Activated CD8-positive, alpha-beta memory T cell treated with anti-CD3 and anti-CD28 coated beads for 24 hours (primary cell): Measurements from ENCODE around the gene DCC.

Experiments
- DNase-seq: peaks from one replicate; pipeline ENCODE4 v3.0.0-alpha.2; 2020

DCC gene

DNA sequence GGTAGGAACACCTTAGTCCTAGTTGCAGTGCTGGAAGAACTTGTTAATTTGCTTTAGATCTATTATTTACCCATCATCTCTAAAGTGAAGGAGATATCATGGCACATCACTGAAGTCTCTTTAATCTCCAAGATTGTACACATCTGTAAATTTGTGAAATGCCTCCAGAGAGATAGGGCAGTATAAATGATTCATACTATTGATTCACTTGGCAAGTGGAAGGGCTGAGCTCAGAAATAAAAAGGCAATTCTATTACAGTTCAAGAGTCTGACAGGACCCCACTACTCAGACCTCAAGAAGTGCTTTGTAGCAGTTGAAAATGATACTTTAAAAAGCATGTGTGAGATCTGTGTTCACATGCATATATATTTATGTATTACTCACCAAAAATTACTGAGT, 489.3 kb downstream of the DCC start:
- DNase-seq: no peak

DNA sequence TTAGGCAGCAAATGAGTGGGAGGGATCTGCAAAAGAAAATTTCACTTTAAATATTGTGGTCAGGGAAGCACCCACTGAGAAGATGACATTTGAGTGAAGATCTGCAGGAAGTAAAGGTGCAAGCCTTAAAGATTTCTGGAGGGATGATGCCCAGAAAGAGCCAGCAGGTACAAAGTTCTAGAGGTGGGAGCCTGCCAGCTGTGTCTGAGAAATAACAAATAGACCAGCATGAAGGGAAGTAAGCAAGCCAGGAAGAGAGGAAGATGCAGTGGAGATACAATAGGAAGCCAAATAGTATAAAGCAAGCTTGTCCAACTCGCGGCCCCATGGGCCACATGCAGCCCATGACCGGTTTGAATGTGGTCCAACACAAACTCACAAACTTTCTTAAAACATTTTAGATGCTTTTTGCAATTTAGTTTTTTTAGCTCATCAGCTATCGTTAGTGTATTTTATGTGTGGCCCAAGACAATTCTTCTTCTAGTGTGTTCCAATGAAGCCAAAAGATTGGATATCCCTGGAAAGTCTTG, 489.9 kb downstream of the DCC start:
- no peak for DNase-seq

DNA sequence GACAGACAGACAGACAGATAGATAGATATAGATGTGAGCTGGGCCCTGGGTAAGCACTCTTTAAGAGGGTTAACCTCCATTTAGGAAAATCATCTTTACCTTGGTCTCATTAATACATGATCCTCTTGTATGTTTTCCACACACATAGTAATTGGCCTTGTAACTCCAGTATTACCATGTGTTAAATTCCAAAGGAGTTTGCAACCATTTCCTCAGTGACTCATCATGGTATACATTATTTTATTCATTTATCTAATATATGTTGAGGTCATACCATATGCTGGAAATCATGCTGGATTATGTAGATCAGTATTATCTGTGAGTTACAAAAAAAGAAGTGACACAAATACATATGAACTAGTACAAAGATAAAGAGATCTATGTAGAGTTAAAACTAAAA, 504.3 kb downstream of the DCC start:
- no peak for DNase-seq

DNA sequence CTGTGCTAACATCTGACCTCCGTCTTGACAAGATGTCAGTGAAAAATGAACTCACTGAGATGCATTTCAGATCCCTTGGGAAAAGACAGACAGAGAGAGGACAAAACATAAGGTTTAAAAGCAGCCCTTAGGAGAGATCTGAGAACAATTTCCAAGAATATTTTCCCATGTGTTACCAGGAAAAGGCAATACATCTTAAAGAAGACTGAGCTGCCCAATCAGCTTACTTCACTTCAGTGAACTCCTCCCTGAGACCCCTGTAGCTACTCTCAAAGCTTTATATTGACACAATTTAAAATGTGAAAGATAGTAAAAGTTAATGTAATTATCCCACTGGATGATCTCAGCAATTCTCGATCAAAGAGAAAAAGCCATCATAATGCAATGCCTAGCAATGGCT, 505.0 kb downstream of the DCC start:
- no peak for DNase-seq

DNA sequence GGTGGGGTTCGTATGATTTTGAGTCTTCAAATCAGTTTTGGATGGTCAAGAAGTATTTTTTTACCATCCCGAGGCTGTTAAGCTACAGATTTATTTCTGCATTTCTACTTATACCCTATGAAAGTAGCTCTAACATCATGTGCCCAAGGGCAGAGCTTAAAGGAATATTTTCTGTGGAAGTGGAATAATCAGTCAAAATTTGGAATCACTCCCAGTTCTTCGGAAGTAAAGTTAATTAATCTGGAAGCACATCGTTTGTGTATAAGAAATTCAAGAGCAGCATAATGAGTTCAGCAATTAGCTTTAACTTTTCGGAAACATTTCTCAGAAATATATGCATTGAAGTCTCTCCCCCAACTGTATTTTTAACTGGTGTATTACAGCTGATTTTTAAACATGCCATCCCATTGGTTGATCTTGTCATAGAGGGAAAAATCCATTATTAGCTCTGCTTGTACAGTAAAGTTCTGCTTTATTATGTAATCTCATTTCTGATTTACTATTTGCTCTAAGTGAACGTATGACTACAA, 510.1 kb downstream of the DCC start:
- no peak for DNase-seq

DNA sequence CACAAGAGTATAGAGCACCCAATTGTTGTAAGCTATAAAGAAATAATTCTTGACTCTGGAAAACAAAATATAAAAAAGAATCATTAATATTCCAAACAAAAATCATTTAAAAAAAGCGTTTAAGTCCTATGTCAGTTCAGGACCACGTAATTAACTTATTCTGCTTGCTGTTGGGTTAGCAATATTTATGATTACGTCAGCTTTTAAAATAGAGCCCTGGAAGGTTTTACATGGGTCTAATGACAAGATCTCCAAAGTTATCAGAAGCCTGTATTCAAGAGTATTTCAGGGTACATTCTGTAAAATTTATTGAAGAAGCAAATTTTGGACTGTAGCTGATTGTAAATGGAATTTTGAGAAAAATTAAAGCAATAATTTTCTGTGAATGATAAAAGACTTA, 521.6 kb downstream of the DCC start:
- DNase-seq: no peak

DNA sequence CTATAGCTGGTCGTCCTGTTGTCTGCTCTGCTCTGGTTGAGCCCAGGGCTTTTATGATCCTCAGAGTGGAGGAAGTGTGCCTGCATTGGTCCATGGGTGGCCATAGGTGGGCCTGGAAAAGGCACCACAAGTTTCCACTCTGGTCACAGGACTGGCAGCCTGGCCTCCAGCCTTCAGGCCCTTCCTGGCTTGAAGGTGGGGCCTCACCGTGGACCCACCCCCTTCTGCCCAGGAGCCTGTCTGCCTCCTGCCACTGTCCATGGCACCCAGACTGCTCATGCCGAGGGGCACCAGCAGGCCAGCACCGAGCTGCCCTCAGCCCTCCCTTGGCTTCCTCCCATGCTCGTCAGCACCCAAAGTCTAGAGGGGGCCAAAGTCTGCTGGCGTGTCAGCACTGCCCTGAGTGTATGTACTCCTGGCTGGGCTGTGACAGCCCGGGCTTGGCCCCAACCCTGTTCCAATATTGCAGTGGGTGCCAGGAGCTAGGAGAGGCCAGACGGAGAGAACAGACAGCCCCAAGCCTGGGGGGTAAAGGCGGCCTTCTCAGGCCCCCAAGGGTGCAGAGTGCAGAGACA, 529.4 kb downstream of the DCC start:
- no peak for DNase-seq

DNA sequence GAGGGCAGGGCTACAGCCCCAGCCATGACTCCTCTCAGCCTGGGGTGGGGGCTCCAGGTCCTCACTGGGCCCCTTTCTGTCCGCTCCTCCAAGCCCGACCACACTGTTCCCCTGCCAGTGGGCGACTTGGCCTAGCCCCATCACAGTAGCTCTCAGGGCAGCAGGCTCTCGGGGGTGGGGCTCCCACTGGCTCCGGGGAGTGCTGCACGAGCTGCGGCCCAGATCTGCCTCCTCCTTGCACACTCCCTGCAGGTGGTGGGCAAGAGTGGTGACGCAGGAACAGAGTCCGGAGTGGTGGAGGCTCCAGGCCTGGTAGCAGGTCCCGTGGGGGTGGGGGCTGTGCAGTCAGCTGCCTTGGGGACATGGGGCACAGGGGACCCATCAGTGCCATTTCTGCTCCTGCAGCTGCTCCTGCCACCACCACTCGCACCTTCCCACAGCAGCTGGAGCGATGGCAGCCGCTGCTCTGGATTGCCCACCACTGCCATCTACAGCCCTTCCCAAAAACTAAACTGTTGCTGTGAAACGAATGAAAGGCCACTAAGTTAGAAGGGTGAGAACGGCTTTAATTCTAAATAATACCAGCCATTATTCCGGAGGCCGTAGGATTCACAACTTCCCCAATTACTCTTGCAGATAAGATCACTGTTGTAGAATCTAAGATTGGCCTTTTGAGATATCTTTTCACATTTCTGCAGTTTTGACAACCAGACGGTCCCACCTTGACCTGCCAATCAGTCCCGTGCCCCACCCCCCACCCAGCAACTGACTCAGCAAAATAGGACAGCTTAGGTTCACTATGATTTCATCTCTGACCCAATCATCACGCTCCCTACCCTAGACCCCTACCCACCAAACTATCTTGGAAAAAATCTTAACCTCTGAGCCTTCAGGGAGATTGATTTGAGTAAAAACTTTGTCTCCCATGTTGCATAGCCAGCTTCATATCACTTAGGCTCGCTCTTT, 530.2 kb downstream of the DCC start:
- DNase-seq: no peak

DNA sequence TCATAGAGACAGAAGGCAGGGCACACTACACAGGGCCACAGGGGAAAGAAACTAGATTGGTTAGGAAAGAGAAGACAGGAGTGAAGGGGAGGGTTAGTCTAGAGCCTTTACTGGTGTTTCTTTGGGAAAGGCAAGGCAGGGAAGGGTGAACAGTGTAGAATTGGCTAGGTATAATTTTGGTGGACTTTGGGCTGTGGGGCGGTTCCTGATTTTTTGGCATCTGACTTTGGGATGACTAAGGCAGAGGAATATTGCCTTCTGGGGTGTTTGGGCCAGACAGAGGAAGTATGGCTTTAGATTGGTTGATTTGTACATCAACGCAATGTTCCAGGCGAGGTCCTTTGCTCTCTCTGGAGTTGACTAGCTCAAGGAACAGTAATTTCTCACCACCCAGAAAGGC, 534.8 kb downstream of the DCC start:
- no peak for DNase-seq

DNA sequence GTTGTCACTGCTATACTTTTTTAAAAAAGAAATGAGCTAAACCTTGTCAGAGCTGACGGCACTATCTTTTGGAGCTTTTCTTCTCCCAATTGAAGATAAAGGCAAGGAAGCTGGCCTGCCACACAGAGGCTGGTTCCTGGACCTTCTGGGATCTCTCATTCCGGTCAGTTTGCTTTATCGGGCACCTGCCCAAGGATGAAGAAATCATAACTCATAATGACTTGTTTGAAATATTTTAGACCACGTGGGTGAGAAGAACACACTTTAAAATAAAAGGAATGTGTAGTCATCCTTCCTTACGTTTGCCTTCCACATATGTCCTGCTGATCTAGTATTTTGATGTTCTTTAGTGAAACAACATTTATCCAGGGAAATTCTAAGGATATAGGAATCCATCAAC, 535.7 kb downstream of the DCC start:
- DNase-seq: no peak

DNA sequence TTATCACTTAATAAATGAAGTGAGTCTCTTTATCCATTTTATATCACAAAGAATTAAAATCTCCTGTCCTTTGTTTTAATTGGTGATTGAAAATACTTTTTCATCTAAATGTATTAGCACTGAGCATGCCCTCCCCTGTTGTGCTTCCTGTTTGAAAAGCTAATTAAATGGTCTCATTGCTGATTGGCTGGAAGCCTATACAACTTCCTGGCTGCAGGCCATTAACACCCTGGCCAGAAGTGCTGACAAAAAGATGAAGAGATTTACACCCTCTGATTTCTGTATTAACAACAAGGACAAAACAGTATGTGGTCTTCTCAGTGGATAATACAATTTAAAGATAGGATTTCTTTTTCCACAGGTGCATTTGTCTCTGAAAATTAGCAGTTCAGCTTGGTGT, 548.0 kb downstream of the DCC start:
- DNase-seq: no peak

DNA sequence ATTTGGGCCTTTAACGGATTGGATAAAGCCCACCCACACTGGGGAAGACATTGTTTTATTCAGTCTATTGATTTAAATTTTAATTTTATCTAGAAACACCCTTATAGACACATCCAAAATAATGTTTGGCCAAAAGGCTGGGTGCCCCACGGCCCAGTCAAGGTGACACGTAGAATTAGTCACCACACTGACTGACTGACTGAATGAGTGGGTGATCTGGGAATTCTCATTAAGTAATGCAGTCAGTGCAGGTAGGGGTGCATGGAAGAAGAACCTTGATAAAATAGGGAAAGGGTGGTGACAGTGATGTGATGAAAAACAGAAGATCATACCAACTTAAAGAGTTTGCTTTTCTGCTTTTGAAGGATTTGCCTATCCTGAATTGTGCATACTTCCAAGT, 554.8 kb downstream of the DCC start:
- DNase-seq: no peak

DNA sequence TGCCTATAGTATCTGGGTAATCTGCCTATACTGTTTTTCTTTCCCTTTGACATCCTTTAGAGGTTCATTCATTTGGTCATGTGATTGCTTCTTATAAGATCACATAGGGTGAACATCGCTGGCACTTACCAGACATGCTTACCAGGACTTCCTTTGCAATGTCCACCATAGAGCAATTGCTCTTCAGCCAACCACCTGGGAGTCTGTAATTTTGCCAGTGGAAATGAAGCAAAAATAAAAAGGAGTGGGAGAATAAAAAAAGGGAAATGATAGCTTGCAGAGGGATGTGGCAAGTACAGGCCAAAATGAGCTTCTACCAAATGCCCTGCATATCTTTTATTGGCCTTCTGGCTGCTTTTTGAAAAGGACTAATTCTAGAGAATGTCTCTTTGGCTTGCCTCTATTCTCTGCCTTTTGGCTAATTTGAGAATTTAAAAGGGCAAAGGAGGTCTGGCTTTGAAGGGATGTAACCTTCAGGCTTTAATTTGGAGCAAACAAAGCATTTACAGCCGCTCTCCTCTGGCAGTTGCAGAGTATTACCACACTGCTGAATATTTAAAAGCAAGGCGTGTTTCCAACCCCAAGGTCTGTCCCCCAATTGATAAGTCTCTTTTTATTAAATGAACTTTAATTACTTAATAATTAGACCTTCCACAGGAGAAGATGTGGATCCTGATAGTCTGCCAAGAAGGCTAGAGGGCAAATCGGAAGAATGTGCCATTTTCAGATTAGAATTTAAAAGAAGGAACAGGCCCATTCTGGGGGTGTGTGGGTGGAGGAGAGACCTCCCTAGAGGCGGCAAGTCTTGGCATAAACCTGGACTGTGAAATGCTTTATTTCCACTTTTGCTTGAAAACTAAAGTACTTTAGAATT, 557.9 kb downstream of the DCC start:
- DNase-seq: no peak

DNA sequence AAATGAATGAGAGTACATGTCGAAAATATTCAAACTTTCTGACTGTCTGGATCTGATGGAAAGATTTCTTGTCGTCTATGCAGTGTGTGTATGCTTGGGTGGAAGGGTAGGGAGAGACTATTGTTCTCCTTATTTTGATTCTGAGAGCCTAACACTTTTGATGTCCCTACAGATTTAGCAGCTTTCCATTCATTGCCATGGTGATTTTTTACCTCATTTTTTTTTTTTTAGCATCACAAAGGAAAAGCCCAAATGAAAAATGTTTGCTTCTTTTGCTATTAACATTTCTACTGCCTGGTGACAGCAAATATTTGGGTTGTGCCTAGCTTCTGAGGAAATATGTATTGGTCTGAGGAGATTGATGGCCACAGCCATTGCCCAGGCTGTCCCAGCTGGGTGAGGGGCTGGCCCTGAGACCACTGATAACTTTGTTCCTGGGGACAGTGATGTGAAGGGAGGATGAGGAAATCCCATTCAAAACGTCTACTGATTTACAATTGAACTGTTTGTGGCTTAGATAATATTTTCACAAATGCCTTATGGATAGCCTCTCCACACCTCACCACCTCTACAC, 558.6 kb downstream of the DCC start:
- DNase-seq: no peak

DNA sequence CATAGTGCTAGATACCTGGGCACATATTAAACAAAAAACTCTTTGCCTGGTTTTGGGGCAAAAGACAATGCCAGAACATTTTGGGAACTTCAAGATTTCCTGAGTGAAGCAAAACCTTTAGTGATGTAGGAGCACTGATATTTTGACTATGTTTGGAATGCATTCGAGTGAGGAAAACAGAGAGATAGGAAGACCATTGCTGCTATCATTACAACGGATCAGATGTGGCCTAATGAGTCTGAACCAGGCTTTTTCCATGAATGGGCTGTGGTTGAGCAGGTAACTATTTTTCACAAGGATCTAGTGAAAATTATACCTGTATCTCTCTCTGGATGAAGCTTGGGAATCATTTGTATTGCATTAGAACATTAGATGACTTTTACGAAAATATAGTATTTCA, 562.2 kb downstream of the DCC start:
- no peak for DNase-seq

DNA sequence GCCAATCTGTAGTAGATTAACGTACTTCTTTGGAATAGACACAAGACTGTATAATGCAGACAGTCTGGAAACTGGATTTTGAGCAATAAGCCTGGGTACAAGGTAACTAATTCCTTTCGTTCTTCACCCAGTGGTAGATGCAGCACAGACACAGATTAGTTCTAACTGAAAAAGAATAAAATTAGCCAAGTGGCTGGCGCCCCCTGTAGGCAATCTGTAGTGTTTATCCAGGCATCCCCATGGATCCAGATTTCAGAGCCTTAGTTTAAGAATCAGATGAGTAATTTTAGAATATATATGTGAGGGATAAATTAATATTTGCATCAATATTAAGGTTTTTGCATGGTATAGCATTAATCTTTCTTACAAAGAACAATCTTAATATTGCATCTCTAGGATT, 563.9 kb downstream of the DCC start:
- DNase-seq: no peak

DNA sequence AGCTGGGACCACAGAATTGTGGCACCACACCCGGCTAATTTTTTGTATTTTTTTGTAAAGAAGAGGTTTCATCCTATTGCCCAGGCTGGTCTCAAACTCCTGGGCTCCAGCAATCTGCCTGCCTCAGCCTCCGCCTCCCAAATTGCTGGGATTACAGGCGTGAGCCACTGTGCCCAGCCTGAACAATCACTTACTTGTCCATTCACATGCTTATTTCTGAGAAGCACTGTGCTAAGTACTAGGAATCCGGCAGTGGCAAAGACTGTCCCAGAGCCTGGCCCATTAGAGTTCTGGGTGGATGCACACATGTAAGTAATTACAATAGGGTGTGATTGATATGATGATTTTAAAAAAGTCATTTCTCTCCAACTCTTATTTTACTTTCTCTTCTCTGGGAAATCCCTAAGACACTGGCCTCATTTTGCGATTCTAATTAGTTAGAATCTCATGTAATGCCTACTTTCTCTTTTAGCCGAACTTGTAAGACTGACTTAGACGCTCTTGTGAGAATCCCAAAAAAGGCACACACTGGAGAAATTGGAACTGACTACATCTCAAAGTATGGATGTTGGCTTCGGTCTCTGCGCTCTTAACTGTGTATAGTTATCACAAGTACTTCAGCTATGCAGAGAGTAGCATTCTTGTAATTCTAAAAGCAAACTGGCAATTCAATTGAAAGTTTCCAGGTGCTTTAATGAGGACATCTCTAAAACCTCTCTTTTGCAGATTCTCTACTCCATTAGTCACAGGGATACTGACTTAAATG, 567.7 kb downstream of the DCC start:
- DNase-seq: no peak

DNA sequence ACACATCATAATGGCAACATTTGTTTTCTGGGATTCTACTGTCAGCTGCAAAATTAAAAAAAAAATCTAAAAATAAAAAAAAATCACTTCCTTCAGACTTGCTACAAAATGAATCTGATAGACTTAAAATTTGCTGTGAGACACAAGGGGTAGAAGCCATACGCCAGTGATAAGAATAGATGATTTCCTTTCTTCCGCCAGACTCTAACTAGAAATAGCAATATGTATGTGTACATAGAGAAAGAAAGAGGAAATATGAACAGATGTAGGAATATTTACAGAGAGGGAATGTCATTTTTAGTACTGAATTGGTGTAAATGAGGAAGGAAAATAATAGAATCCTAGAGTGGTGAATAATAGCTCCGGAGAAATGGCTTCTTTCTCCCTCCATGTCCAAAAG, 574.2 kb downstream of the DCC start:
- DNase-seq: no peak

DNA sequence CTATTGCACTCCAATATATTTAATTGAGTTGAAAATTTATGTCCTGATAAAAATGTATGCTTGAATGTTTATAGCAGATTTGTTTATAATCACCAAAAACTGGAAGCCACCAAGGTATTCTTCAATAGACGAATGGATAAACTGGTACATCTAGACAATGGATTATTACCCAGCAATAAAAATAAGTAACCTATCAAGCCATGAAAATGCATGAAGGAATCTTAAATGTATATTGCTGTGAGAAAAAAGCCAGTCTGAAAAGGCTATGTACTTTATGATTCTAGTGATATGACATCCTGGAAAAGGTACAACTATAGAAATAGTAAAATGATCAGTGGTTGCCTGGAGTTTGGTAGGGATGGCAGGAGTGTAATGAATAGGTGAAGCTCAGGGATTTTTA, 580.7 kb downstream of the DCC start:
- DNase-seq: no peak

DNA sequence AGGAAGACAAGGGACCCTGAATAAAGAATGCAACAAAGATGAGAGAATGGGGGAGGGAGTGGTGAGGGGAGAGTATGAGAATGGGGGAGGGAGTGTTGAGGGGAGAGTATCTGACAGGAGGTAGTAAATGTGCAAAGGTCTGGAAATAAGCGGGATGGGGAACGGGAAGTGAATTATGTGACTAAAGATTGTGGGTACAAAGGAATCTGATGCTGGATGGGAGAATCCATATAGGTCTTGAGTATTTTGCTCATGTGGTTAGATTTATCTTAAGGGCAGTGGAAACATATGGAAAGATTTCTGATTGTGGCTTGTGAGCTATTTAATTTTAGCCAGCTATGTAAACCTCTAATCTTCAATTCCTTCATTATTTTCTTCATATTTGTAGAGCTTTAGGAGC, 593.4 kb downstream of the DCC start:
- DNase-seq: no peak

DNA sequence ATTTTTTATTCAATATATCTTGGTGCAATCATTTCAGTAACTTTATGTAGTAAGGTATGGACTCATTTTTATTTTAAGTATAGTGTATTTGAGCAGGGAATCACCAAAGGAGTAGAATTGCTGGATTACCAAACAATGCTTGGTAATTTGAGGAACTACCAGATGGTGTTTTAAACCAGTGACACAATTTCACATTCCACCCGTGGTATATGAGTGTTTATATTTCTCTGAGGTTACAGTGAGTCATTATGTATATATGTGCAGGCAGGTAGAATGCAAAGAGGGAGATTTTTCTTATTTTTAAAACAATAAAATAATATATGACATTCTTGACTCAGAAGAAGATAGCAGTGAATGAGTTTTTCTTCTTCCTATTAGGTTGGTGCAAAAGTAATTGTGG, 596.9 kb downstream of the DCC start:
- DNase-seq: no peak

DNA sequence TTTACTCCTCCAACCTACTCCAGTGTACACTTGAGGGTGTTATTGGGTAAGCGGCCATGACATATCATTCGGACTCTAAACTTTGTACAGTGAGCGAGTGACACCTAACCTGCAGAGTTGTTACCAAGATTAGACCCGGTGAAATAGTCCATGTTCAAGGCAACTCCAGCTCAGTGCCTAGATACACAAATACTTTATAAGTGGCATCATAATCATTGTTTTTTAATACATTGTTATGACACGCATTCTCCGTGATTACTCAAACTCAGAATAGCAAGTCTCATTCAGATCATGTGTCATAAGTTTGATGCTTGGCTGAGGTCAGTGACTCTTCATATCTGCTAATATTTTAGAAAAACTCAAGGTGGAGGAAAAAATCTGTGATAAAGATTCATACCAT, 597.8 kb downstream of the DCC start:
- DNase-seq: no peak
